GM12801 (cell line): Measurements from ENCODE around the gene TIMP3.

Experiments used
- TF ChIP-seq, protein P1 (sequence below): IDR thresholded peaks from one replicate; pipeline ENCODE4 v1.5.1; 2011; ENCODE audit warnings: control low read depth; ENCODE audit not compliant: insufficient read length; ENCODE audit errors: extremely low read depth

The TIMP3 gene

GRCh38 chr22:32760815-32761214 is 40.7 kb upstream of the TIMP3 start:
- TF ChIP-seq, protein P1, sequence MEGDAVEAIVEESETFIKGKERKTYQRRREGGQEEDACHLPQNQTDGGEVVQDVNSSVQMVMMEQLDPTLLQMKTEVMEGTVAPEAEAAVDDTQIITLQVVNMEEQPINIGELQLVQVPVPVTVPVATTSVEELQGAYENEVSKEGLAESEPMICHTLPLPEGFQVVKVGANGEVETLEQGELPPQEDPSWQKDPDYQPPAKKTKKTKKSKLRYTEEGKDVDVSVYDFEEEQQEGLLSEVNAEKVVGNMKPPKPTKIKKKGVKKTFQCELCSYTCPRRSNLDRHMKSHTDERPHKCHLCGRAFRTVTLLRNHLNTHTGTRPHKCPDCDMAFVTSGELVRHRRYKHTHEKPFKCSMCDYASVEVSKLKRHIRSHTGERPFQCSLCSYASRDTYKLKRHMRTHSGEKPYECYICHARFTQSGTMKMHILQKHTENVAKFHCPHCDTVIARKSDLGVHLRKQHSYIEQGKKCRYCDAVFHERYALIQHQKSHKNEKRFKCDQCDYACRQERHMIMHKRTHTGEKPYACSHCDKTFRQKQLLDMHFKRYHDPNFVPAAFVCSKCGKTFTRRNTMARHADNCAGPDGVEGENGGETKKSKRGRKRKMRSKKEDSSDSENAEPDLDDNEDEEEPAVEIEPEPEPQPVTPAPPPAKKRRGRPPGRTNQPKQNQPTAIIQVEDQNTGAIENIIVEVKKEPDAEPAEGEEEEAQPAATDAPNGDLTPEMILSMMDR: no peak

- TF ChIP-seq, protein P1: no peak
Observed at GRCh38 chr22:32761251-32761903, 40.1 kb upstream of the TIMP3 start.

DNA sequence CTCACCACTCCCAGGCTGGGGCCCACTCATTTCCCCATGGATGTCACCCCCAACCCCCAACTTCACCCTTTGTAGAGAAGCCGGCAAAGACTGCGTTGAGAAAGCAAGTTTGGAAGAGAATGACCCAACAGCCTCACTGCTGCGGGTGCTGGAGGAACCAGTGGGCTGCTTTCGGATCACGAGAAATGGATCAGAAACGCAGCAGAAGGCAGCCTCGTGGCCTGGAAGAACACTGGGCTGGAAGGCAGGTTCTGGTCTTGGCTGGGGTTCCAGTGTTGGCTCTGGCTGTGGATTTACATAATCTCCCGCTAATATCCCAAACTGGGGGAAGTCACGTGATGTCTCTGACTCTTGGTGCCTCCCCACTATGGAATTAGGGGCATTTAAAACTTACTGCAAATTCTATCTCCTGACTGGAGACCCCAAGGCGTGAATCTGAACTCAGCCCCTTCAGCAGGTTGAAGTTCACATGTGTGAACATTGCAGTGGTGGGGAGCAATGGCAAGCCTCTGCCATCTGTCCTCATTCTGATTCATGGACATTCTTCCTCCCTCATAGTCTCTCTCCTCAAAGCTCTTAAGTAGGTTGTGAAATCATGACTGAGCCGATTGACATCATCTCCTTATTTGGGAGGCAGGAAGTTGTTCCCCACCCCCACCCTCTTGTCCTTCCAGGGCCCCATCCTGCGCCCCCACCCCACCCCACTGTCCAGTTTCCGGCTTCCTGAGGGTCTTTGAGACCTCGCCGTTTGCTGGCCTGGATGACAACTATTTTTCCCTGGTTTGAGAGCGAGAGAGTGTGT is 37.0 kb upstream of the TIMP3 start:
- TF ChIP-seq, protein P1: no peak

DNA sequence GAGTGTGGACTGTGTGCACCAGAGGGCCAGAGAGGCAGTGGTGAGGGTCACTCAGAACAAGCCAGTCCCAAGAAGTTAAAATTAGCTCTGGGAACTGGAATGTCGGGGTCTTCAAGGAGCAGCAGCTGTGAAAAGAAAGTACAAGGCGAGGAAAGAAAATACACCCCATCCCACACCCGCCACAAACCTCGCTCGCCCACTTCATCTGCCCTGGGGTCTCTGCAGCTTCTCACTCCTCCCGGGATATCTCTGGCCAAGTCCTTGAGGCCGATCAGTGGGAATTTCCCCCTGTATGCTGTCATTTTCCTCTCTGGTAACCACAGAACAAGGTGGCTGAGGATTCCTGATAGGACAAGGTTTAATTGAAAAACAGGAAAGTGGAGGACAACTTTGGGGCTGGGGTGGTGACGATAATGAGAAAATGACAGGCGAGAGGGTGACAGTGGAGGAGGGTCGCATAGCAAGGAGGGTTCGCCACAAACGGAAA is 36.3 kb upstream of the TIMP3 start:
- TF ChIP-seq, protein P1: no peak

- TF ChIP-seq, protein P1: no peak
Observed at GRCh38 chr22:32771756-32772155, 29.7 kb upstream of the TIMP3 start.

GRCh38 chr22:32775957-32776356 is 25.5 kb upstream of the TIMP3 start:
- TF ChIP-seq, protein P1: no peak

- TF ChIP-seq, protein P1: no peak
Observed at GRCh38 chr22:32776397-32776796, 25.1 kb upstream of the TIMP3 start.
